NT2/D1 (cell line): ENCODE measurements around the gene ANXA8L1.
"Not testable (repeated sequence)": the region's sequence is repeated elsewhere in the genome, so short reads cannot be mapped to it uniquely, and the experiment has no call there.

Experiments
- SUZ12 ChIP-seq: IDR thresholded peaks from 2 replicates; pipeline ENCODE4 v1.6.1; 2011; ENCODE audit not compliant: insufficient read length, insufficient read depth; ENCODE audit errors: extremely low read depth
- YY1 ChIP-seq: IDR thresholded peaks from 2 replicates; pipeline ENCODE4 v1.6.1; 2011; ENCODE audit not compliant: insufficient read length, insufficient read depth
- ZNF274 ChIP-seq: IDR thresholded peaks from 2 replicates; pipeline ENCODE4 v1.6.1; 2011; ENCODE audit warnings: mild to moderate bottlenecking, low read depth, low read length

GRCh38 chr10:46418283-46418682 is 42.7 kb downstream of the ANXA8L1 start:
- TF ChIP-seq SUZ12, YY1, ZNF274: not testable (repeated sequence)
